NCI-H446 treated with DMSO at 0.1 percent for 48 hours (cell line): ENCODE measurements around the gene MYMX.
A peak's percentile ranks its signal among the peaks of the same experiment; 100 is the strongest.
"Not testable (repeated sequence)": the region's sequence is repeated elsewhere in the genome, so short reads cannot be mapped to it uniquely, and the experiment has no call there.

Source experiments
- DNase-seq: peaks from one replicate; lab custom pipeline; 2025; lab: John Stamatoyannopoulos, UW

Gene MYMX

GRCh38 chr6:44216677-44217331, at the start of gene MYMX:
Gene MYMX (plus strand): TSS chr6:44216926. CDS start chr6:44217472, 546 bp downstream.
- DNase-seq, result peak; percentile 76

GRCh38 chr6:44167567-44167966, 49.2 kb upstream of the MYMX start:
- no peak for DNase-seq

- DNase-seq, result no peak
Observed at GRCh38 chr6:44169154-44169553, 47.6 kb upstream of the MYMX start.

GRCh38 chr6:44169886-44170570, 46.7 kb upstream of the MYMX start:
- DNase-seq, result no peak

GRCh38 chr6:44171899-44172546, 44.7 kb upstream of the MYMX start:
- no peak for DNase-seq

GRCh38 chr6:44172731-44173500, 43.8 kb upstream of the MYMX start:
- DNase-seq, result no peak

GRCh38 chr6:44176130-44176761, 40.5 kb upstream of the MYMX start:
- no peak for DNase-seq

- no peak for DNase-seq
Observed at GRCh38 chr6:44176762-44177509, 39.8 kb upstream of the MYMX start.

- no peak for DNase-seq
Observed at GRCh38 chr6:44177691-44178423, 38.9 kb upstream of the MYMX start.

- no peak for DNase-seq
Observed at GRCh38 chr6:44178424-44179071, 38.2 kb upstream of the MYMX start.

GRCh38 chr6:44179072-44179536, 37.6 kb upstream of the MYMX start:
- DNase-seq, result no peak

GRCh38 chr6:44179648-44180047, 37.1 kb upstream of the MYMX start:
- DNase-seq, result no peak

GRCh38 chr6:44180406-44180805, 36.3 kb upstream of the MYMX start:
- no peak for DNase-seq

GRCh38 chr6:44180886-44181285, 35.8 kb upstream of the MYMX start:
- DNase-seq, result no peak

GRCh38 chr6:44181784-44182183, 34.9 kb upstream of the MYMX start:
- DNase-seq, result not testable (repeated sequence)

- no peak for DNase-seq
Observed at GRCh38 chr6:44182911-44183390, 33.8 kb upstream of the MYMX start.

GRCh38 chr6:44183783-44184182, 32.9 kb upstream of the MYMX start:
- no peak for DNase-seq

- not testable (repeated sequence) for DNase-seq
Observed at GRCh38 chr6:44185356-44185755, 31.4 kb upstream of the MYMX start.

GRCh38 chr6:44185953-44186634, 30.6 kb upstream of the MYMX start:
- no peak for DNase-seq
